ENCODE measurements around the gene KLHL7.

- no peak for TF ChIP-seq EZH2 (IDR thresholded peaks at IDR 0.05; ENCODE audit: borderline replicate concordance, low read depth, low read length, poor library complexity, severe bottlenecking)
- TF ChIP-seq, protein P1, sequence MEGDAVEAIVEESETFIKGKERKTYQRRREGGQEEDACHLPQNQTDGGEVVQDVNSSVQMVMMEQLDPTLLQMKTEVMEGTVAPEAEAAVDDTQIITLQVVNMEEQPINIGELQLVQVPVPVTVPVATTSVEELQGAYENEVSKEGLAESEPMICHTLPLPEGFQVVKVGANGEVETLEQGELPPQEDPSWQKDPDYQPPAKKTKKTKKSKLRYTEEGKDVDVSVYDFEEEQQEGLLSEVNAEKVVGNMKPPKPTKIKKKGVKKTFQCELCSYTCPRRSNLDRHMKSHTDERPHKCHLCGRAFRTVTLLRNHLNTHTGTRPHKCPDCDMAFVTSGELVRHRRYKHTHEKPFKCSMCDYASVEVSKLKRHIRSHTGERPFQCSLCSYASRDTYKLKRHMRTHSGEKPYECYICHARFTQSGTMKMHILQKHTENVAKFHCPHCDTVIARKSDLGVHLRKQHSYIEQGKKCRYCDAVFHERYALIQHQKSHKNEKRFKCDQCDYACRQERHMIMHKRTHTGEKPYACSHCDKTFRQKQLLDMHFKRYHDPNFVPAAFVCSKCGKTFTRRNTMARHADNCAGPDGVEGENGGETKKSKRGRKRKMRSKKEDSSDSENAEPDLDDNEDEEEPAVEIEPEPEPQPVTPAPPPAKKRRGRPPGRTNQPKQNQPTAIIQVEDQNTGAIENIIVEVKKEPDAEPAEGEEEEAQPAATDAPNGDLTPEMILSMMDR (conservative IDR thresholded peaks at IDR 0.05; ENCODE audit: low read depth, low read length) = no peak
Observed at GRCh38 chr7:23098460-23098859, 7.1 kb upstream of the KLHL7 start.
